Activated CD4-positive, alpha-beta T cell treated with anti-CD3 and anti-CD28 coated beads, Interleukin-2, amount 50 U/mL, for 16 hours (primary cell): ENCODE measurements around the gene CDC27.
A peak's percentile ranks its signal among the peaks of the same experiment; 100 is the strongest.
"Not testable (repeated sequence)": the region's sequence is repeated elsewhere in the genome, so short reads cannot be mapped to it uniquely, and the experiment has no call there.

Experiments used
- DNase-seq: peaks from one replicate; pipeline ENCODE4 v3.0.0-alpha.2; 2020

Gene CDC27

GRCh38 chr17:47120521-47121095, 68.5 kb downstream of the CDC27 start:
- no peak for DNase-seq

GRCh38 chr17:47119746-47120520, 69.2 kb downstream of the CDC27 start:
- DNase-seq, result no peak

- DNase-seq, result no peak
Measured at GRCh38 chr17:47117386-47117785, 71.7 kb downstream of the CDC27 start.

GRCh38 chr17:47106130-47106529, 83.0 kb downstream of the CDC27 start:
- DNase-seq, result no peak

GRCh38 chr17:47105246-47105645, 83.8 kb downstream of the CDC27 start:
- not testable (repeated sequence) for DNase-seq

- no peak for DNase-seq
Measured at GRCh38 chr17:47102914-47103313, 86.2 kb downstream of the CDC27 start.

- DNase-seq, result peak; percentile 94
Measured at GRCh38 chr17:47099987-47100711, 88.9 kb downstream of the CDC27 start.

- no peak for DNase-seq
Measured at GRCh38 chr17:47099451-47099986, 89.6 kb downstream of the CDC27 start.

GRCh38 chr17:47096343-47096742, 92.8 kb downstream of the CDC27 start:
- DNase-seq, result no peak

- DNase-seq, result no peak
Measured at GRCh38 chr17:47095268-47095667, 93.8 kb downstream of the CDC27 start.

GRCh38 chr17:47087093-47087492, 102.0 kb downstream of the CDC27 start:
- no peak for DNase-seq

GRCh38 chr17:47085736-47086135, 103.4 kb downstream of the CDC27 start:
- no peak for DNase-seq

GRCh38 chr17:47078801-47079200, 110.3 kb downstream of the CDC27 start:
- DNase-seq, result no peak

GRCh38 chr17:47077576-47077975, 111.5 kb downstream of the CDC27 start:
- DNase-seq, result no peak

- DNase-seq, result no peak
Measured at GRCh38 chr17:47076171-47076570, 112.9 kb downstream of the CDC27 start.

- not testable (repeated sequence) for DNase-seq
Measured at GRCh38 chr17:47074361-47074760, 114.7 kb downstream of the CDC27 start.

- not testable (repeated sequence) for DNase-seq
Measured at GRCh38 chr17:47073629-47074028, 115.5 kb downstream of the CDC27 start.

GRCh38 chr17:47072886-47073285, 116.2 kb downstream of the CDC27 start:
- no peak for DNase-seq

- not testable (repeated sequence) for DNase-seq
Measured at GRCh38 chr17:47071171-47071570, 117.9 kb downstream of the CDC27 start.

- not testable (repeated sequence) for DNase-seq
Measured at GRCh38 chr17:47070266-47070665, 118.8 kb downstream of the CDC27 start.
